Panc1 (cell line): ENCODE data around the gene PTGES. TPM values are rescaled to one million over a fixed set of nuclear protein-coding genes. Genes with fewer than 3 reads are reported as not detected.

Source experiments
- ATAC-seq: fragments of 200-7000 bp; cut with Tn5 transposase; 2 replicates; pipeline ENCODE4 v1.9.1; 2020; ENCODE audit warnings: mild to moderate bottlenecking, moderate library complexity
- BruUV-seq: library from RNA; stranded (reverse); fragments of 400-500 nt; replicated peaks from 2 replicates; lab custom pipeline; 2021; lab: Mats Ljungman, UMichigan
- CTCF ChIA-PET: fragments of 300-600 bp; sonication (Branson Sonifier 250); formaldehyde crosslinking; loops from one replicate; lab custom pipeline; 2022; ENCODE audit warnings: antibody characterized with exemption; lab: Charles Lee
- POLR2A ChIA-PET: fragments of 300-600 bp; sonication (Branson Sonifier 250); formaldehyde crosslinking; loops from one replicate; lab custom pipeline; 2022; ENCODE audit warnings: antibody characterized with exemption; lab: Charles Lee
- DNase-seq: peaks from one replicate; pipeline ENCODE4 v3.0.0-alpha.2; 2010; ENCODE audit warnings: low read depth, low spot score
- H3K27ac ChIP-seq: 2 replicates; pipeline ENCODE4 v1.5.1; 2011; ENCODE audit warnings: mild to moderate bottlenecking, low read length, inconsistent platforms
- H3K27me3 ChIP-seq: fragments of 200-500 bp; sonication (Bioruptor generic); 2 replicates; pipeline ENCODE4 v1.6.0; 2014; ENCODE audit warnings: low read length, inconsistent platforms; ENCODE audit not compliant: control insufficient read depth, insufficient read depth
- H3K36me3 ChIP-seq: fragments of 200-500 bp; sonication (Bioruptor generic); 2 replicates; pipeline ENCODE4 v1.5.1; 2014; ENCODE audit warnings: inconsistent platforms, mild to moderate bottlenecking, low read length, moderate library complexity; ENCODE audit not compliant: control insufficient read depth, insufficient read depth
- H3K4me1 ChIP-seq: 2 replicates; pipeline ENCODE4 v1.5.1; 2011; ENCODE audit warnings: inconsistent platforms, mild to moderate bottlenecking, low read length, moderate library complexity; ENCODE audit not compliant: control insufficient read depth, insufficient read depth
- H3K4me3 ChIP-seq, 2 experiments: 2 replicates each; pipeline ENCODE4 v1.5.1; 2011 to 2012; ENCODE audit warnings: low read depth in 2 of 2, low read length in 2 of 2, mild to moderate bottlenecking in 2 of 2, inconsistent platforms in 1 of 2, moderate library complexity in 1 of 2
- H3K9me3 ChIP-seq: fragments of 200-500 bp; sonication (Bioruptor generic); 2 replicates; pipeline ENCODE4 v1.5.1; 2014; ENCODE audit warnings: low read depth, mild to moderate bottlenecking, inconsistent platforms, low read length, moderate library complexity; ENCODE audit not compliant: control insufficient read depth, insufficient read depth
- CTCF ChIP-seq: fragments of 450-650 bp; IDR thresholded peaks from 2 replicates; pipeline ENCODE4 v1.5.1; 2017; ENCODE audit warnings: mild to moderate bottlenecking
- POLR2AphosphoS5 ChIP-seq: IDR thresholded peaks from 2 replicates; pipeline ENCODE4 v1.6.1; 2012; ENCODE audit warnings: mild to moderate bottlenecking, low read depth, low read length, moderate library complexity
- REST ChIP-seq, 2 experiments: IDR thresholded peaks; 2 replicates each; pipeline ENCODE4 v1.6.1; 2011 to 2012; ENCODE audit warnings: low read depth in 2 of 2, control low read depth in 1 of 2, low read length in 1 of 2, mild to moderate bottlenecking in 1 of 2, moderate library complexity in 1 of 2; ENCODE audit not compliant: insufficient read depth in 1 of 2
- SIN3A ChIP-seq: IDR thresholded peaks from 2 replicates; pipeline ENCODE4 v1.6.1; 2012; ENCODE audit warnings: low read depth, mild to moderate bottlenecking, low read length, moderate library complexity, borderline replicate concordance; ENCODE audit not compliant: insufficient read depth
- TCF7L2 ChIP-seq: IDR thresholded peaks from 2 replicates; pipeline ENCODE4 v1.6.1; 2011; ENCODE audit warnings: mild to moderate bottlenecking, low read depth, low read length, inconsistent platforms
- in situ Hi-C: cut with HindIII; loops from 2 replicates; pipeline ENCODE4 v1.10.0; 2016; ENCODE audit warnings: low sequenced_read_pairs, low pct_unique_long_range_greater_than_20kb
- intact Hi-C: fragments of 100-400 bp; cut with micrococcal nuclease; formaldehyde crosslinking; loops from one replicate; pipeline ENCODE4 v1.10.0; 2022; ENCODE audit not compliant: unreplicated experiment
- total RNA-seq: library from RNA; stranded (reverse); gene quantifications from one replicate; pipeline ENCODE4 v1.2.1, GENCODE V29; 2021; ENCODE audit not compliant: unreplicated experiment

Gene PTGES
- total RNA-seq, 1 experiment from 2014 or later: 1.1 TPM

- in situ Hi-C loops: no loop called here
Measured at GRCh38 chr9:129735546-129735945, 17.3 kb downstream of the PTGES start.

DNA sequence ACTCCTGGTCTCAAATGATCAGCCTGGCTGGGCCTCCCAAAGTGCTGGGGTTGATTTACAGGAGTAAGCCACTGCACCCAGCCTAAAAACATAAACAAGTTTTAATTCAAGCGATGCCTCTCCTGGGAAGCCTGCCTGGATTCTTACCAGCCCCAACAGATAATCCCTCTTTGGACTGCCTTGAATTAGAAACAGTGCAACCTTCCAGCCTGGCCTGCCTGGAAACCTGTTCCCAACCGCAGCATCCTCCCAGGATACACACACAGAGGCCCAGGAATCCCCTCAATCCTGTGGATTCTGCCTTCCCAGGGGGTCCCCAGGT, 19.2 kb downstream of the PTGES start:
- Histone ChIP-seq H3K36me3 (no peaks in the 10 kb centered on the region), H3K4me1 (no peaks in the 10 kb centered on the region), H3K9me3 (no peaks in the 10 kb centered on the region), H3K27ac (no peak overlapping the region), H3K4me3 (no peak overlapping the region), H3K27me3 (no peaks in the 10 kb centered on the region)
- TF ChIP-seq SIN3A: no peak
- TF ChIP-seq POLR2AphosphoS5: no peak
- in situ Hi-C loops (no loop called here), intact Hi-C loops (no loop called here)
- CTCF ChIA-PET: no interaction called here
- DNase-seq (no peak), ATAC-seq (no peak)
- POLR2A ChIA-PET: interaction anchor here (0.6 kb wide), 1 partner anchor 561 kb away, joined by 4 read pairs; no protein-coding TSS in a partner anchor
- no TSS peak for BruUV-seq

More at GRCh38 chr9:129735546-129735945, 17.3 kb downstream of the PTGES start:
- ChIA-PET POLR2A (interaction anchor here (0.5 kb wide), 1 partner anchor 569 kb away, joined by 3 read pairs; no protein-coding TSS in a partner anchor), CTCF (no interaction called here)
- ATAC-seq (no peak), DNase-seq (no peak)
- Histone ChIP-seq H3K27ac (no peak overlapping the region), H3K4me3 (no peak overlapping the region), H3K9me3 (no peaks in the 10 kb centered on the region), H3K27me3 (no peaks in the 10 kb centered on the region), H3K4me1 (no peaks in the 10 kb centered on the region), H3K36me3 (no peaks in the 10 kb centered on the region)
- no peak for TF ChIP-seq CTCF
- TF ChIP-seq SIN3A: no peak
- TF ChIP-seq TCF7L2: no peak
- TF ChIP-seq POLR2AphosphoS5: no peak
- TF ChIP-seq REST (IDR thresholded peaks at IDR 0.05; ENCODE audit: insufficient read depth in 1 of 2, low read depth in 2 of 2, low read length in 1 of 2): no peak
- BruUV-seq: no TSS peak
- intact Hi-C loops: no loop called here

GRCh38 chr9:129732946-129733631, 19.8 kb downstream of the PTGES start:
- no TSS peak for BruUV-seq
- CTCF ChIA-PET: no interaction called here
- in situ Hi-C loops: no loop called here

More at GRCh38 chr9:129732946-129733631, 19.8 kb downstream of the PTGES start:
- DNase-seq: no peak
- Histone ChIP-seq H3K4me3 (no peak overlapping the region), H3K27me3 (no peaks in the 10 kb centered on the region), H3K36me3 (no peaks in the 10 kb centered on the region), H3K27ac (no peak overlapping the region), H3K9me3 (no peaks in the 10 kb centered on the region), H3K4me1 (no peaks in the 10 kb centered on the region)
- POLR2A ChIA-PET: interaction anchor here (0.6 kb wide), 1 partner anchor 560 kb away, joined by 4 read pairs; no protein-coding TSS in a partner anchor
- intact Hi-C loops: no loop called here
- ATAC-seq: no peak
- TF ChIP-seq REST (IDR thresholded peaks at IDR 0.05; ENCODE audit: insufficient read depth in 1 of 2, low read depth in 2 of 2, low read length in 1 of 2) (no peak), CTCF (no peak), SIN3A (no peak), TCF7L2 (no peak), POLR2AphosphoS5 (no peak)
